A673 (cell line): Measurements from ENCODE around the gene HK1.

Experiments used
- CTCF ChIP-seq: fragments of 300-800, 200-600 bp; sonication (generic); conservative IDR thresholded peaks from 2 replicates; pipeline ENCODE4 v1.5.1; 2017; ENCODE audit warnings: low read depth, mild to moderate bottlenecking, antibody characterized with exemption, low read length, moderate library complexity, mixed read lengths
- EZH2 ChIP-seq: fragments of 200-600 bp; sonication (generic); IDR thresholded peaks from 2 replicates; pipeline ENCODE4 v1.6.1; 2017; ENCODE audit warnings: borderline replicate concordance, low read depth, mild to moderate bottlenecking, mixed read lengths, antibody characterized with exemption, low read length; ENCODE audit not compliant: poor library complexity, severe bottlenecking

GRCh38 chr10:69239136-69239535 is 39.2 kb upstream of the HK1 start:
- TF ChIP-seq CTCF (no peak), EZH2 (no peak)
